RWPE1 (cell line): ENCODE measurements around the gene PPP1R10.

Experiments used
- CTCF ChIA-PET: fragments of 350-600 bp; sonication (Branson Sonifier 250); formaldehyde crosslinking; extraction: SDS; loops from one replicate; lab custom pipeline; 2021; lab: Yijun Ruan, JAX
- POLR2A ChIA-PET: fragments of 400-600 bp; formaldehyde crosslinking; extraction: SDS; loops from one replicate; lab custom pipeline; 2020; ENCODE audit warnings: antibody characterized with exemption; ENCODE audit not compliant: low non-redundant PET; lab: Yijun Ruan, JAX
- DNase-seq: peaks from one replicate; pipeline ENCODE4 v3.0.0; 2012; ENCODE audit warnings: low spot score
- H3K27ac ChIP-seq: fragments of 450-650 bp; 2 replicates; pipeline ENCODE4 v1.5.1; 2017
- CTCF ChIP-seq: fragments of 450-650 bp; conservative IDR thresholded peaks from 2 replicates; pipeline ENCODE4 v1.5.1; 2017; ENCODE audit warnings: low read depth, mild to moderate bottlenecking

The PPP1R10 gene

GRCh38 chr6:30568245-30568644 is 48.8 kb downstream of the PPP1R10 start:
- H3K27ac ChIP-seq, result 0 out of 2 replicates have a peak overlapping the region, but pooled peaks have one; percentile 11
- POLR2A ChIA-PET, result no interaction called here
- CTCF ChIA-PET, result interaction anchor here (0.7 kb wide), 1 partner anchor 23 kb away, joined by 3 read pairs; no protein-coding TSS in a partner anchor
- no peak for TF ChIP-seq CTCF
- no peak for DNase-seq

DNA sequence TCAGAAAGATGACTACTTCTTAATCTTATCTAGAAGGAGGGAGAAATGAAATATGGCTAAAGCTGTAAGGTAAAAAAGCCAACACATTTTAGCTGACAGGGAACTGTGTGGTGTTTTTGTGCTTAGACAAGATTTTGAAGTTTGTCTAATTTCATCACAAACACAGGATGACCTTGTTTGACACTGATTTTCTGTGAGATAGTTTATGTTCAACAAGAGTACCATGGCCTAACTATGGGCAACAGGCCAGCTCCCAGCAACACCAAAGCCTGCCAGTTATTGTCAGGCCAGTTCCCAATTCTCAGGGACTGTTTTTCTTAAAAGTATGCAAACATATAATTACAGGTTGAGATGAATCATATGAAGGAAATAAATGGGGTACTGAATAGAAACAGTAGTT is 51.3 kb downstream of the PPP1R10 start:
- ChIA-PET CTCF (interaction anchor here (1.2 kb wide), 1 partner anchor 21 kb away, joined by 3 read pairs; no protein-coding TSS in a partner anchor), POLR2A (interaction anchor here (0.6 kb wide), 1 partner anchor 49 kb away, joined by 8 read pairs; no protein-coding TSS in a partner anchor)
- TF ChIP-seq CTCF, result no peak
- no peak for DNase-seq
- no peak overlapping the region for H3K27ac ChIP-seq

DNA sequence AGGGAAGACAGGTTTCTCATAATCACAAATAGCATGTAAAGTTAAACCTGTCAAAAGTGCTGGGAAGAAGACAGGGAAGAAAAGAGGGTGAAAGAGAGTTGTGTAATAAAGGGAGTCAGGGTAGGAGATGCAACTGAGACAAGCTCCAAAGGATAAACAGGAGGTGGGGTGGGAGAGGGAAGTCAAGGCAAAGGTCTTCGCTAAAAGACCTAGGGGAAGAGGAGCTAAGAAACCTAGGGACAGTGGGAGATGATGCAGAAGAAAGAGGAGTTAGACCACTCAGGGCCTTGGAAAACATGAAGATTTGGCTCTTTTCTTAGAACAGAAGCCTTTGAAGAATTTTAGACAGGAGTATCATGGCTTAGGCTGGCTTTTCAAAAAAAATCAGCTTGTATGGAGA is 52.9 kb downstream of the PPP1R10 start:
- ChIA-PET CTCF (no interaction called here), POLR2A (no interaction called here)
- DNase-seq, result no peak
- H3K27ac ChIP-seq, result no peak overlapping the region
- no peak for TF ChIP-seq CTCF

DNA sequence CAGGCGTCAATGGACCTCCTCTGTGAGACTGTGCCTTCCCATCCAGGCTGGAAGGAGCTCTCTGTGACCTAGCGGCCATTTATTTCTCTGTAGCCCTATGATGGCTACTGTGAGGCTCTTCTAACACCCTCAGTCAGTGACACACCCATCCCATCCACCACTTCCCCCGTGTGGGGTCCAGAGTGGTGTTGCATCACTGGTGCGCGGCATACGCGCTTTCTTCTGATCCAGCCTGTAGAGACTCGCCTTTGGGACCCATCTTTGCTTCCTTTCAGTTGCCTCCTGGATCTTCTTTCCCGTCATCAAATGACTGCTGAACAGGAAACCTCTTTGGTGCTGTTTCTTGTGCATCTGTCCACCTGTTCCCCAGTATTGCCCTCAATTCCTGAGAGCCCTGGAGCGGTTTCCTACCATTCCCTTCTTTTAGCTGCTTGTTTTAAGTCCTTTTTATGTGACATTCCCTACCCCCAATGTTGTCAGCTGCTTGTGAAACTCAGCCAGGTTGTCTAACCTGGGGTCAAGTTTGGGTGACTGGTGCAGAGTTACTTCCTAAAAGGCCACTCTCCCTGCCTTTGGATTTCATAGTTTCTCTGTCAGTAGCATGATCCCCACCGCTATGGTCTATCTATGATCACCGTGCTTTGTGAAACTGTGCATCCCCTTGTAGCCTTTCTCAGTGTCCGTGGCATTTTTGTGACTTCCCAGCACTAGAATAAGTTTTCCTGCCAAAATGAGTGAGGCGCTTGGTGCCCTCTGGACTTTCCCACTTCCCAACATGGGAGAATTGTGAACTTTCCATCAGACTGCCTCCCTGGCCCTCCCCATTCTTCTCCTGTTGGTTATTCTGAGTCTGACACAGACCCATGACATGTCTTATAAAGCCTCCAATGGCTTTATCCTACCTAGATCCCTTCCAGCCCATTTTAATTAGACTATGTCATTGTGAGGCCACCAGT is 54.3 kb downstream of the PPP1R10 start:
- CTCF ChIA-PET, result no interaction called here
- POLR2A ChIA-PET, result no interaction called here

GRCh38 chr6:30560930-30561329 is 56.1 kb downstream of the PPP1R10 start:
- H3K27ac ChIP-seq, result no peak overlapping the region
- no peak for TF ChIP-seq CTCF
- ChIA-PET CTCF (no interaction called here), POLR2A (no interaction called here)
- DNase-seq, result no peak

More for the DNA sequence above, 54.3 kb downstream of the PPP1R10 start:
- DNase-seq, result no peak
- H3K27ac ChIP-seq, result no peak overlapping the region
- TF ChIP-seq CTCF, result no peak

GRCh38 chr6:30557683-30557981 is 59.4 kb downstream of the PPP1R10 start:
- ChIA-PET CTCF (interaction anchor here (1.1 kb wide), 1 partner anchor 16 kb away, joined by 3 read pairs; no protein-coding TSS in a partner anchor), POLR2A (interaction anchor here (1.3 kb wide), 1 partner anchor 13 kb away, joined by 4 read pairs; the partner anchor contains the start of gene ABCF1)
- peak overlapping the region; percentile 95 for H3K27ac ChIP-seq
- DNase-seq, result no peak
- no peak for TF ChIP-seq CTCF
